Omental fat pad (tissue), 4 donors: ENCODE data around the gene ITGAD. TPM values are rescaled to one million over a fixed set of nuclear protein-coding genes. Genes with fewer than 3 reads are reported as not detected.

Source experiments
- ATAC-seq: fragments of 150-250 bp; one replicate; pipeline ENCODE4 v1.9.1; 2016; ENCODE audit warnings: mild to moderate bottlenecking, moderate library complexity; ENCODE audit not compliant: low FRiP score
- DNase-seq: peaks from one replicate; pipeline ENCODE4 v3.0.0-alpha.2; 2019; ENCODE audit warnings: low spot score
- CTCF ChIP-seq, 3 donors: fragments of 450-650 bp; IDR thresholded peaks; one replicate each; pipeline ENCODE4 v1.5.1; 2016 to 2017; ENCODE audit warnings: antibody characterized with exemption in 3 of 3, mild to moderate bottlenecking in 3 of 3, moderate library complexity in 2 of 3
- total RNA-seq, 4 donors: library from RNA; depleted of rRNA; stranded (reverse); fragments of >200 nt; gene quantifications; one replicate each; pipeline ENCODE4 v1.1.0, GENCODE V29; 2016

The ITGAD gene
- total RNA-seq, 4 donors from 2014 or later: 0.28 to 0.47 (median 0.36) TPM; not detected in 1

- no peak for DNase-seq
- no peak for TF ChIP-seq CTCF (IDR thresholded peaks at IDR 0.05)
- ATAC-seq: no peak
Observed at GRCh38 chr16:31455601-31456314, 62.6 kb downstream of the ITGAD start.

DNA sequence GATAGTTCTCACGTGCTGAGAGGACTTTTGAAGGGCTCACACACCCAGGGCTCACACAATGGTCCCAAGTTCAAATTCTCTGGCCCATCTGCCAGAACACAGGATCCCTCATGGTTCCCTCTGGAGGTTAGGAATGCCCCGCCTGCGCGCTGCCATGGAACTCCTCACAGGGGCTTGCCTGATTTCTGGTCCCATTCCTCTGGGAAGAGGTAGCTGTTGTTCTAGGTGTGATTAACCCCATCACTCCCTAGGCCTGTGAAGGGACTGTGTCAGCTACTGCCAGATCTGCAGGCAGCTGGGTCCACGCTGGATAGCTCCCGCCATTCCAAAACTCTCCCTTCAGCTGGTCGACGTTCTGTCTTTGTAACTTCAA is 63.8 kb downstream of the ITGAD start:
- DNase-seq (no peak), ATAC-seq (no peak)
- no peak for TF ChIP-seq CTCF (IDR thresholded peaks at IDR 0.05)

GRCh38 chr16:31458073-31458843 is 65.1 kb downstream of the ITGAD start:
- TF ChIP-seq CTCF (IDR thresholded peaks at IDR 0.05): no peak
- ATAC-seq (no peak), DNase-seq (no peak)

DNA sequence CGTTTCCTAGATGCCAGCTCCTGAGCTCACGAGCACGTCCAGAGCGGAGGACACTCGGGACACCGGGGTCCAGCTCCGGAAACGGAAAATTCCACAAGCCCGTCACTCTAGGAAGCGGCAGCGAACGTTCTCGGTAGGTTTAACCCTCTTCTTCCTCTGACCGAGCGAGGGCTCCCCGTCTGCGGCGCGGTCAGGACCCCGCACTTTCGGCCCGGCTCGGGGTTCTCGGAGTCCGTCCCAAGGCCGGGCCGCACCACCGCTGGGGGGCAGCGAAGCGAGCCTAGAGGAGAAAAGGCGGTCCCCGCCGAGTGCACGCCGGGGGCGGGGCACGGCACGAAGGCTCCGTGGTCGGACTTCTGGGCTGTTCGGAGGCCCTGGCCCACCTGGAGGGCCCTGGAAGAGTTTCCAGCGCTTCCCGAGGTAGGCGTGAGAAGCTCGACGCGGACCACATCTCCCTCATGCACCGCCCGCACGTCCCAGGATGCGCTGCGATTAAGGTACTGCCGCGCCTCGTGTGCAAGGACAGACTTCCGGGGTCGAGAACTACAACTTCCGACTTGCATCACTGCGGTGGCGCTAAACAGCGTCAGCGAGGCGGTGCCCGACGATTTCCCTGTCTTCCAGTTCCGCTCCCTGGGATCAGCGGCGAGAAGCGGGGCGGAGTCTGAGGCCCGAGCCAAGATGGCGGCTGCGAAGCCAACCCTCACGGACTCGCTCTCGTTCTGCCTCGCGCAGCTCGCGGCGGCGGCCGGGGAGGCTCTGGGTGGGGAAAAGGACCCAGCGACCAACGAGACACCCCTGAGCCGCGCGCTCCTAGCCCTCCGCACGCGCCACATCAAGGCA is 65.9 kb downstream of the ITGAD start, which contains the start of gene ARMC5:
Gene ARMC5 (plus strand): TSS at position 658 of the 843 bp plus-strand sequence. CDS start 24 bp downstream, at position 682.
- DNase-seq (peak; percentile 85), ATAC-seq (peak; percentile 90)
- TF ChIP-seq CTCF (IDR thresholded peaks at IDR 0.05): peak in 1 of 3 donors; percentile 4

GRCh38 chr16:31459687-31460581 is 66.8 kb downstream of the ITGAD start:
- DNase-seq: peak; percentile 98
- TF ChIP-seq CTCF (IDR thresholded peaks at IDR 0.05): no peak
- ATAC-seq: peak; percentile 90

DNA sequence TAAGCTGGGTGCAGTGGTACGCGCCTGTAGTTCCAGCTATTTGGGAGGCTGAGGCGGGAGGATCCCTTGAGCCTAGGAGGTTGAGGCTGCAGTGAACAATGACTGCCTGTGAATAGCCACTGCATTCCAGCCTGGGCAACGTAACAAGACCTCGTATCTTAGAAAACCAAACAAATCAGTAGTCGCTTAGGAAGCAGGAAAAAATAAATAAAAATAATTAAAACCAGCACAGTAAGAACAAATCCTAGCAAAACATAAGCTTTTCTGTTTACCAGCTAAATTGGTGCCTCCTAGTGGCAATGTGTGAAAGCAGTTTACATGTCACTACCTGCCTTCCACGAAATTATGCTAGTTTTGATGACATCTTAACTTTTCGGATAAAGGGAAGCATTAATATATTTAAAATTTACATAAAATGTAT is 67.5 kb downstream of the ITGAD start:
- DNase-seq: no peak
- TF ChIP-seq CTCF (IDR thresholded peaks at IDR 0.05): no peak
- ATAC-seq: no peak
